CD4-positive, alpha-beta T cell treated with Interleukin-15 for 1 hour (primary cell): Measurements from ENCODE around the gene PPP1CC.
"Not testable (repeated sequence)": the region's sequence is repeated elsewhere in the genome, so short reads cannot be mapped to it uniquely, and the experiment has no call there.

ENCODE experiments used
- DNase-seq: peaks from one replicate; pipeline ENCODE4 v3.0.0-alpha.2; 2020

The PPP1CC gene

DNA sequence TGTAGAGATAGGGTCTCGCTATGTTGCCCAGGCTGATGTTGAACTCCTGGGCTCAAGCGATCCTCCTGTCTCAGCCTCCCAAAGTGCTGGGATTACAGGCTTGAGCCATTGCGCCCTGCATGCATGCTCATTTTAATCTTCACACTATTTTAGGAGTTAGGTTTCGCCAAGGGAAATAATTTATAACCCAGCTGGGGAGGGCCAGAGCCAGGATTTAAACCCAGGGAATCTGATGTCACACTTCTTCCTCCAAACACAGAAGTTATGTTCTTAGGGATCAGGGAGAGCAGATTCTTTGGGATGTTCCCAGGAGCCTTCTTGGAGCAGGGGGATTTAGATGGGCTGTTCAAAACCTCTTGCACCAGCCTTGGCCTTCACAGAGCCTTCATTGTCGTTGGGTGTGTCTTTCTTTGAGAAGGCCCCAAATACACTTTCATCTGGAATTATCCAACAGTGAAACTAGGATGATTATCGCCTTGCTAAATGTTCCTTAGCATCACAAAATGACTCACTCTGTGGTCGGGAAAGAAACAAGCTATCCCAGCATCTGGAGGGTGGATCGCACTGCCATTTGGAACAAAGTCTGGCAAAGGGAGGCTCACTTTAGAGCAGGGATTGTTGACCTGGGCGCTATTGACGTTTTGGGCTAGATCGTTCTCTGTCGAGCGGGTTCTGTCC lies 8.2 kb upstream of the PPP1CC start:
- no peak for DNase-seq

DNA sequence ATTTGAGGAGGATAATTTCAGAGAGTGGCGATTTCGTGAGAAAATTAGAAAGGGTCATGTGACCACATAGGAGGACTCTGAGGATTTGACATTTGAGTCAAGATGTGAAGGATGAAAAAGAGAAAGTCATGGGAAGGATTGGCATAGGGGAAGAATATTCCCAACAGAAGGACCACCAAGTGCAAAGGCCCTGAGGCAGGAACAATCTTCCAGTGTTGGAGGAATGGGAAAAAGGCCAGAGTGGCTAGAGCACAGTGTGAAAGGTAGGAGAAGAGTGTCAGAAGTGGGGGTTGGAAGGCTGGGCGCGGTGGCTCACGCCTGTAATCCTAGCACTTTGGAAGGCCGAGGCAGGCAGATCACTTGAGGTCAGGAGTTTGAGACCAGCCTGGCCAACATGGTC lies 3.9 kb upstream of the PPP1CC start:
- no peak for DNase-seq

DNA sequence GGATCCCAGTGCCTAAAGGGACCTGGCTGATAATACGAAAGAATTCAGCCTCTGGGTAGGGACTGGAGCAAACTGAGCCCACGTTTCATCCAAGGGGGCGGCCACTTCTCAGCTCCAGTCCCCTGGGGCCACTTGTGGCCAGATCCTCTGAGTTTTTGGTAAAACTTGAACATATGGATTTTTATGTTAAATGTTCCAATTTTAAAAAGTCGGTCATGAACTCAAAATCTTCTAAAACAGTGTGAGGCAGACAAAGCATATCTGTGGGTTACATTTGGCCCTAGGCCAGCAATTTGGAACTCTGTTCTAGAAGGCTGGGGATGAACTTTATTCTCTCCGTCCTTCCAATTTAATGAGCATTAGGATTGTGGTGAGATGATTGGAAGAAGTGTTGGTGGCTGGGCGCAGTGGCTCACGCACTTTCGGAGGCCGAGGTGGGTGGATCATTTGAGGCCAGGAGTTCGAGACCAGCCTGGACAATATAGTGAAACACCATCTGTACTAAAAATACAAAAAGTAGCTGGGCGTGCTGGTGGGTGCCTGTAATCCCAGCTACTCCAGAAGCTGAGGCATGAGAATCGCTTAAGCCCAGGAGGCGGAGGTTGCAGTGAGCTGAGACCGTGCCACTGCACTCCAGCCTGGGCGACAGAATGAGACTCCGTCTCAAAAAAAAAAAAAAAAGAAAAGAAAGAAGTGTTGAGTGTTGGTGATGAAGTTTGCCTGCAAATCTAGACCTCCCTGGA lies 3.0 kb upstream of the PPP1CC start:
- no peak for DNase-seq

DNA sequence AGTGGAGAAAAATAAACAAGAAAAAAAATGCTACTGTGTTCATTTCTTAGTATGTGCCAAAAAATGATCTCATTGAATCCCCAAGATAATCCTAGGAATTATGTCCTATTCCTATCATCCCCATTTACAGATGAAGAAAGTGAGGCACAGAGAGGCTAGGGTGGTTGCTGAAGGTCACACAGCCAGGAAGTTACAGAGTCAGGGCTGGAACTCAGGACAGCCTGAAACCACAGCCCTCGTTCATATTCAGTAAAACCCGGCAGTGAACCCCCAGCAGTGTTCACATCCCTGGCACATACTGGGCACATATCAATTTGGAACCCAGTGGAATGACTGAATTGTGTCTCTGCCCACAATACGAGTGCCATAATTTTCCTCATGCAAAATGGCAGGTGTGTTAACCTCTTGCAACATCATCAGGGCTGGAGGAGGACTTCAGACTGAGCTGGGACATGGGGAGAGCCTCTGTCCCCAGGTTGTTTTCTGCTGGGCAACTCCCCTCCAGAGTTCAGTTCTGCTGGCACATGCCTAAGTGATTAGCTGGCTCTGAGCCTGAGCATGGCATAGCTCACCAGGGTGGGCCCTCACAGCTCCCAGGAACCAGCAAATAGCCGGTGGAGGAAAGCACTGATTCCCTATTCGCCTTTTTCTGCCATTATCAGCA lies 2.0 kb upstream of the PPP1CC start:
- DNase-seq = no peak

DNA sequence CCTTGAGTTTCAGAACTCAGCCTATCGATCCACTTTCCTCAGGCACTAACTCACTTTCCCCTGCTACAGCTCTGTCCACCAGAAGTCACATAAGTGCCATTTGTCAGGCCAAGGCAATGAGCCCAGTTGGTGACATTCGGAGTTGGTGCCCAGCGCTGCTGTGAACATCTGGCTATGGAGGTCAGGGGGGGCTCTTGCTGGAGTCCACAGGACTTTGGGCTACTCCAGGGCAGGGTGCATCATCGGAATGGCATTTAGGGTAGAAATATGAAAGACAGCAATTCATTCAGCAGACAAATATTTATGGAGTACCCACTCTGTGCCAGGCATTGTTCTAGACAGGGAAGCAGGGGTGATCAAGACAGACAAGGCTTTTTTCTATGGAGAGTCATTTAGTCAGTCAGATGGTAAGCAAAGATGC lies 1.5 kb upstream of the PPP1CC start:
- DNase-seq = no peak

DNA sequence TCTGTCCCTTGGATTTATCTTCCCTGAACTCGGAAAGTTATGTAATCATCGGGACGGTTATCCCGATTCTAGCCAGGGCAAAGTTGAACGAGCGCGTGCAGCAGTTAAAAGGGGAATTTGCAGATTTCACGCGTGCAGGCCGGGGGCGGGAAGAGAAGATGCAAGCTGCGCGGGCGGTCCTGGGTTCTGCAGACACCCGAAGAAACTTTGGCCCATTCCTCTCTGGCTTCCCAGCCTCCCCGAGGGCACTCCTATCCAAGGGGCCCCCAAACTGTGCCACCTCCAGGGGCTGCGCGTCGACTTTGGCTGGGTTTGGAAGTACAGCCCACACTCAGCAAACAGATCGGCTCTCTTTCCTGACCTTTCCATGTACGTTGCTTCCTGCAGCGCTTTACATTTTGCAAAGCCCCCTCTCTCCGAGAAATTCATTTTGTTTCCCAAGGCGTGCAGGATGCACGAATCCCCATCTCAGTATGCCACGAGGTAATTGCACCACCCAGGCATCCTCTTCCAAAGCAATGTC lies 941 bp upstream of the PPP1CC start:
- DNase-seq = no peak

DNA sequence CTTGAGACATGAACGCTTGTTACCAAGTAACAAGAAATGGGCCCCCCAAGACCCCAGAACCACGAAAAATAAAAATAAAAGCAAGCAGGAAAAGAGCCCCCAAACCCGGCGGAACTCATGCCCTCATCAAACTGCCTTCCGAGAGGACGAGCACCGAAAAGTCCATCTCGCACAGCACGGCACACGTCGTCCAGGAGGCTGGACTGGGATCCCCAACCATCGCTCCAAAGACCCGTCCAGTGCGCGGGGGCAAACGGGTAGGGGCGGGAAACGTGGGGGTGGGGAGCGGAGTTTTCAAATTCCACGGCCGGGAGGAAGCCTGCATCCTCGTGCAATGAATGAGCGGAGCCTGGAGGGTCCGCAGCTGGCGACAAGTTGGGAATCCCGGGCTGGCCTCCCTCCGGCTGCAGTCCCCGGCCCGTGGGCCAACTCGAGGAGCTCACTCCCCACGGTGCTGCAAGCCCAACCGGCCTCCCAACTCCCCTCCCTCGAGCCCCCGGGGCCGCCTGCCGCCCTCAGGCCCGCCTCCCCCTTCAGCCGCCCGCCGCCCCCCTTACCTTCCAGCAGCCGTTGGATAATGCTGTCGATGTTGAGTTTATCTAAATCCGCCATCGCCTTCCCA lies 484 bp downstream of the PPP1CC start:
- no peak for DNase-seq

DNA sequence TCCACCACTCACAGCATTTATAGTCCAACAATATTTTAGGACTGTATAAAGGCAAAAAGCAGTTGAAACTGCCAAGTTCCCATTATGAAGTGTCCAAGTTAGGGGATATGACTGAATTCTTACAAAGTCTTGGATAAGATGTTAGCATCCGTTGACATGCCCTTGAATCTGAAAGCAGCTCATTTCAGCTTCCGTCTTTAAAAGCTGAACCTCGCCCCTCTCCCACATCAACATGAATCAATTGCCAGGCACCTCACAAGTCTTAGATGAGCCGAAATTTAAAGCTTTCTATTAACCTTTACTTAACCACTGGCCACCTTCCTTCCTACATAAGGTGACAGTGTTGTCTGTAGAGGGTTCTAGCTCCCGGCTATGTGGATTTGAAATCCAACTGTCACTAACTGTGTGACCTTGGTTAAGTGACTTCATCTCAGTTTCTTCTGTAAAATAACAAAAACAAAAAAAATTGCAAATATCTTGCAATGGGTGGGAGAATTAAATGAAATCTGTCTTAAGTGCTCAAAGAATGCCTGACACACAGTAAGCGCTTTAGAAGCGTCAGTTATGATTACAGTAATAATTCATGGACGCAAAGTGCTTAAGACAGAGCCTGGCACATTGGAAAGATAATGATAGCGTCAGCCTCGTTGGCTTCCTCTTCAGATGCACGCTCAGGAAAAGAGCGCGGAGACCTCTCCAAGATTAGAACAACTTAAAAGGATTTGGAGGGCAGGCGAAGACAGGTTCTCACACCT lies 1.2 kb downstream of the PPP1CC start:
- peak; percentile 27 for DNase-seq

DNA sequence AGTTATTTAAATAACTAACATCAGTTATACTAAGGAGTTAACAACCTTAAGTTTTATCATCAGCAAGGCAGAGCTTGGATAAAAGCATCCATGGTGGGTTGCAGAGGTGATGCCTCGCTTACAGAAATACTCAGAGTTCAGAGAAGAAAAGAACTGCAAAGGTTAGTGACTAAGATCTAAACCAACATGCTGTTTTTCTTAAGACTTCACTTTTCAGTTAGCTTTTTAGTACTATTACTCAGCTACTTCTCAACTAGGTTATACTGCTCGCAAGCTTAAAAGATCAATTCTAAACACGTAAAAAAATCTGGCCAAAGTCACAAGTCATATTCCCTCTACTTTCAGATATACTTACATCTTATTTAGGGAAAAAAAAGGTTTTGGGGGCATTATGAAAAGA lies 2.8 kb downstream of the PPP1CC start:
- no peak for DNase-seq

DNA sequence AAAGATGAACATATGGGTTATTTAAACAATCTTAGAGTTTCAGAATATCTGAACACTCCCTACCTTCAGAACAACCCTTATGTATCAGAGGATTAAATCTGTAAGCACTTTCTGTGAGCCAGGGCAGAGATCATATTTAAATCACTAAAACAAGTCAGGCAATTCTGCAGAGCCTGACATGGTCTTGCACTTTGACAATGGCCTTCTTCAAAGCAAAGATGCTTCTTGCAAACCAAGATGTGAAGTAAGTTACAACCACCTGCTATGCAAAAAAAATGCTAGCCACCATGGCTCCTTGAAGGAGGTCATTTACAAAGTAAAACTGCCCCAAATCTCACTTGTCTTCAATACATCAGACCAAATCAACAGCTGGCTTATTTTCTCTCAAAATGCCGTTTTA lies 3.2 kb downstream of the PPP1CC start:
- no peak for DNase-seq

DNA sequence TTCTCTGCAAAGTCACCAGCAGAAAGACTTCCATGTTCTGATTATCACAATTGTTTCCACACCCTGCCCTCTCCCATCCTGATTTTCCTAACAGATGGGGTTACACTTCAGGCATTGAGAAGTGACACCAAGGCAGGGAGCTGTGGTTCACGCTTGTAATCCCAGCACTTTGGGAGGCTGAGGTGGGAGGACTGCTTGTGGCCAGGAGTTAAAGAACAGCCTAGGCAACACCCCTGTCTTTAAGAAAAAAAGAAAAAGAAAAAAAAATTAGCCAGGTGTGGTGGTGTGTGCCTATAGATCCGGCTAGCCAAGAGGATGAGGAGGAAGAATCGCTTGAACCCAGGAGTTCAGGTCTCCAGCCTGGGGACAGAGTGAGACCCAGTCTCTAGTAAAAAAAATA lies 5.2 kb downstream of the PPP1CC start:
- DNase-seq = no peak

DNA sequence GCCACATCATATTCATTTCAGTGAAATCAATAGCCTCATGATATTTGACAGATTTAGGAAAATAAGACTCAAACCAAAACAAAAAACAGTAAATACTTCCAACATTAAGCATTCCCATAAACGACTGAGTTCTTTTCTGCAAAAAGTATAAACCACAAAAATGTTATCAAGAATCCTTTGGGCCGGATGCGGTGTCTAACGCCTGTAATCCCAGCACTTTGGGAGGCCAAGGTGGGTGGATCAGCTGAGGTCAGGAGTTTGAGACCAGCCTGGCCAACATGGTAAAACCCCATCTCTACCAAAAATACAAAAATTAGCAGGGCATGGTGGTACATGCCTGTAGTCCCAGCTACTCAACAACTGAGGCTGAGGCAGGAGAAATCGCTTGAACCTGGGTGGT lies 5.7 kb downstream of the PPP1CC start:
- DNase-seq = not testable (repeated sequence)

DNA sequence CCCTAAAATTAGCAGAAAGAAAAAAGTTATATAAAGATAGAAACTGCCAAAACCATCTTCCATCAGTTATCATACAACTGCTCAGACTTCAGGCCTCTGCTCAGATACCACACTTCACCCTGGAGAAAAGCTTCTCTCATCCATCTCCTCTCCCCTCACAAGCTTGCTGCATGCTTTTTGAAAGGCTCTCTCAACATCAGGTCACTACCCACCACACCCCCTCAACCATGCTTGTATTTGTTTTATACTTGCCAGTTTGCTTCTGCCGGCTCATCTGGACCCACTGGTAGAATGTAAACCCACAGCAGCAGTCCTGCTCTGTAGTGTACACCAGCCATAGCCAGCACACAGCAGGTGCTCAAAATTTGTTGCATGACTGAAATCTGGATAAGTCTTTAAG lies 8.8 kb downstream of the PPP1CC start:
- DNase-seq = no peak

DNA sequence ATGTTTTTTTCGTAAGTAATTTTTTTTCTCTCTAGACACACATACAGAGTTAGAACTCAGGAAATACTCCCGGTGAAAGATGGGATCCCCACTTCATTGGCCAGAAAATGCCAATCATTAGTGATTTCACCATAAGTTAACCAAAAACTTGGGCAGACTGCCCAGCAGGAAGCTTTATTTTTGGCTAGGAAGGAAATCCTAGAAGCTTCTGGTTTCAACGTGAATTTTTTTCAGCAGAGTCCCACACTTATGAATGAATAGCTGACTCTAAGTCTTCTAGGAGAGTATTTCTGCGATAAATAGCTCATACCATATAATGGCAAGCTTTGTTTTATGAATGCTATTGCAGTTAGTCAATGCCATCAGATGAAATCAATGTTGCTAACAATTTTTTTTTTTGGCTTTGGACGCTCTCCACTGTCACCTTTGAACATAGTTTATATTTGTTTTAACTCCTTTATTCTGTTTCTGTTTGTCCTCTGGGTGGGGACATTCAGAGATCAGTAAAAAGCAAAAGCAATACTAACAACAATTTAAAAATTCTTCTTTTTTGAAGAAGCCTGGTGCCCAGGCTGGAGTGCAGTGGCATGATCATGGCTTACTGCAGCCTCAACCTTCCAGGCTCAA lies 9.5 kb downstream of the PPP1CC start:
- DNase-seq = no peak

DNA sequence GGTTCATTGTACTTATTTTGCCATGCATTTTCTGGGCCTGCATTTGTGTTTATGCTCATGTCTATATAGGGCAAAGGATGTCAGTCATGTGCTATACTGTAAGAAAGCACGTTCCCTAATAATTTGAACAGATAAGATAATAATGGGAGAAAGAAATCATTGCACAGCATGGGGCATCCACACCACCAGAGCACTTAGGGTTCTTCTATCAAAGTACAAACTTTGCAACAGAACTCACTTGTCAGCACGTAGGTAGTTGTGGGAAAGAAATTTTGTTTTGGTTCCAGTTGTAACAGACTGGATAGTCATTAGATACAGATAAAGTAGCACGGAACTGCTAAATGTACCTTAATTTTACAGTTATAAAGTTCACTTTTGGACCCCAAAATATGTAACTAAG lies 10.1 kb downstream of the PPP1CC start:
- DNase-seq = no peak

DNA sequence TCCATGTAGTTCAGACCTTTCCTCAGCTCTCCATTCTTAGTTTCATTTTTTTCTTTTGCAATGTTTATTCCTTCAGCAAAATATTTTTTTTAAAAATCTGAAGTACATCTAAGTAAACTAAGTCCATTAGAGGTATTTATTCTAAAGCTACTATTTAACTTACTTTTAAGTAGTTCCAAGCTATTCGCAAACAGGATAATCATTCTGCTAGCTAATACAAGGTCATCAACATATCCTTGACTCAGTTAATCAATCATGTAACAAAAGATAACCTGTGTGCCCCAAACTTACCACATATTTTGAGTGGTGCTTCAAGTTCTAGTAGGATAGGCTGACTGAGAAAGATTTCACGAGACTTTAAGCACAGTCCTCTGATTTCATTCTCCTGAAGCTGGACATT lies 11.2 kb downstream of the PPP1CC start:
- DNase-seq = no peak

DNA sequence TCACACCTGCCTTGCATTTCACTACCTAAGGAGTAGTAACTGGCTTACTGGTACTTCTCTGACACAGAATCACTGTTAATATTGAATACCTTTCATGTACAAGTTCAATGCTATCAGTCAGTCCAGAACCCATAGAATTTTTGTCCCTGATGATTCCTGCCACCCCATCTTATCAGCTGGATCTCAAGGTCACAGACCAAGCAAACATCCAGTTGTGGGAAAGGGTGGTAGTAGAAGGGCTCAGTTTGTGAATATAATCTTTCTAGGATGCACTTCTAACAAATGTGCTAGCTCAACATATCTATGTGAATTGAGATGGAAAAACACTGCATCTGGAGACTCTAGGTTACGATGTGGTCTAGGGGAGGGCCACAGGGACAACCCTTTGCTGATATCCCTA lies 14.1 kb downstream of the PPP1CC start:
- no peak for DNase-seq

DNA sequence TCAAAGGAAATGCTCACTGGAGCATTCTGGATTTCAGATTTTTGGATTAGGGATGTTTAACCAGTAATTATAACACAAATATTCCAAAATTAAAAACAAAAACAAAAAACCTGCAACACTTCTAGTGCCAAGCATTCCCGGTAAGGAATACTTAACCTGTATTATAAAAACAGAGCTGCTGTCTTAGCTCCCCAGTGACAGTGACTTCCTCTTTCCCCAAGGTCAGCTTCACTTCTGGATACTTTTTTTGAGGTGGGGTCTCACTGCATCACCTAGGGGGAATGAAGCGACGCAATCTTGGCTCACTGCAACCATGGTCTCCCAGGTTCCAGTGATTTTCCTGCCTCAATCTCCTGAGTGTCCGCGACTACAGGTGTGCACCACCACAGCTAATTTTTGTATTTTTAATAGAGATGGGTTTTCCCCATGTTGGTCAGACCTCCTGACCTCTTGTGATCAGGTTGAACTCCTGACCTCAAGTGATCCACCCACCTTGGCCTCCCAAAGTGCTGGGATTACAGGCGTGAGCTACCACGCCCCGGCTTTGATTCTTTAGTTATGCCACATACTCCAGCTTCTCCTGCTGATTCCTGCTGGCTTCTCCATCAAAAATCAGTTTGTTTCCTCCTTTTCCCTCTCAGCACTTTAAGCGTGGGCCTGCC lies 15.9 kb downstream of the PPP1CC start:
- DNase-seq = no peak

DNA sequence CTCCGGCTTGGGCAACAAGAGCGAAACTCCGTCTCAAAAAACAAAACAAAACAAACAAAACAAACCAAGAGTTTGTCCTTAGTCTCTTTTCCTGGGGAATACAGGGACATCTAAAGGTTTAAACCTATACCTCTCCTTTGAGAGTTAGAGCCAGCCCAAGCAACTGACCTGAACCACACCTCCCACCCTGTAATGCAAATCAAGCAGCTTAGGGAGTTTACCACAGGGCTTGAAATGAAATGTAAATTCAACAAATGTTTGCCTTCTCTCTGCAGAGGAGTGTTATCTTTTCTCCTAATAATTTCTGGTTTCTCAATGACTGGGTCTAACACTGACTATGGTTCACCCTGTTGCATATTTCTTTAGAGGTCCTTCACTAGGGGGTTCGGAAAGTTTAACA lies 16.7 kb downstream of the PPP1CC start:
- DNase-seq = no peak

DNA sequence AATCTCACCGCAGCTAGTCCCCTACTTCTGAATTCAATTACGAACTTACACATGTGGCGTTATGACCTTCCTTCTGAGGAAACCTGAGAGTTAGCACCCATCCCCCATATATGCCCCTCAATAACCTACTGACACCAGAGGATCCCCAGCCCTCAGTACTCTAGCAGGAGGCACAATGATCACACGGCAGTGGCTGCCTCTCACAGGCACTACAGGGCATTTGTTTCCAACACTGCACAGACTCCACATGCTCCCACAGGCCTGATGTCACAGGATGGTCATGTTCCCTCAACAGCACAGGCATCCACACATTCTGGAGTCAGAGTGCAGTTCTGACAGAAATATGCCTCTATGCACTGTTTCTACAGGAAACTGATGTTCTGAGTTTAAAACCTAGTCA lies 17.4 kb downstream of the PPP1CC start:
- no peak for DNase-seq

DNA sequence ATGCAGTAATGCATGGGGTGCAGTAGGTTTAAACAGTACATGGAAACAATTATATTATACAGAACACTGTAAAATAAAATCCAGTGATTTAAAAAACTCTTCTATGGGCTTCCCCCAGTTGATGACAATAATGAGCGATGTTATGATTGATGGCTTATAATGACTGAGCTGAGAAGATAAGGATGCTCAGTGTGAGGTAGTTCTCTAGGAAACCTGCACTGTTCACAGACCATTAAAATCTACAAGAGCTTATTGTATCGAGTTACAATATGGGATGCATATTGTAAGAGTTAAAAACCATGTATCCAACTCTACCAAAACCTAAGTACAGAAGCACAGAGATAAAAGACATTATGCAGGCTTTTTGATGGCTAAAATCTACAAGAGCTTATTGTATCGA lies 19.8 kb downstream of the PPP1CC start:
- DNase-seq = not testable (repeated sequence)

DNA sequence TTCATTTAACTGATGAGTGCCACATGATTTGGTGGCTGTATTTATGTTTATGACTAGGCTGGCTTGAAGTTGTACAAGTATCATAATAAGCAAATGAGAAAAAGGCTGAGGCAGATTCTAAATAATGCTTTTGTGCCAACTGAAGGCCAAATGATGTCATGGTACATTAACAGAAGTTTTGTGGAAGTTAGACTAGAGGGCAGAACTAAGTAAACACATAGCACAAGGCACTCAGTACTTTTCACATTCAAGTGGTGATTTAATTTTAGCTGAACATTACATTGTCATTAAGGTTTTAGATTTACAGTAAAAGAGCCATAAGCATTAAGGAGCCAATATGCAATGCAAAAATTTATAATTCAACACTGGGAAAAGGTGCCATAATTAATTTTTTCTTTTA lies 21.1 kb downstream of the PPP1CC start:
- no peak for DNase-seq
